ENCODE measurements around the gene SYNDIG1. TPM values are rescaled to one million over a fixed set of nuclear protein-coding genes. Genes with fewer than 3 reads are reported as not detected.

The SYNDIG1 gene
- polyA plus RNA-seq, 1 experiment = not detected

DNA sequence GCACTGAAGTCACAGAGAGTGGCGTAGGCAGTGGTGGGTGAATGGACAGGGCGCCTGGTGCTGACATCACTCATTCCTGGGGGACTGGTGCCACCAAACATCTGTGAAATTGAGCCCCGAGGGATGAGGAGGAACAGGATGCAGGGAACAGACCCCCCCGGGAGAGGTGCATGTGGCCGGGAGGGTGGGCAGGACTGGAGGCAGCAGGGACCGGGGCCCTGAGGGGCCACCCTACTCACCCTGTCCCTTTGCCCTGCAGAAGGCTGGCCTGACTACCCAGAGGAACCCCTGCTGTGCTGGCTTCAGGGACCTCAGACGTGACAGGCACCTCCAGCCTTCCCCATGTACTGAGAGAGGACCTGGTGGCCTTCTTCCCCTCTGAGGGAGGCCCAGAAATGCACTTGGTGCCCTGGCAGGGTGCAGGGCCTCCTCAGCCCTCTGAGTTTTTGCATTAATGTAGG lies 25.1 kb downstream of the SYNDIG1 start:
- no peak for TF ChIP-seq CTCF (IDR thresholded peaks at IDR 0.05; ENCODE audit: low read depth, low read length)
- CTCF ChIA-PET = no interaction called here
- Histone ChIP-seq H3K9me3 (ENCODE audit: control insufficient read depth, insufficient read depth, low read length) (no peaks in the 10 kb centered on the region; the same call in 1 of the 2 replicates), H3K27ac (ENCODE audit: low read depth, low read length) (no peak overlapping the region), H3K27me3 (ENCODE audit: control insufficient read depth, insufficient read depth, low read length) (no peaks in the 10 kb centered on the region), H3K4me3 (ENCODE audit: low read depth, low read length) (no peak overlapping the region)
- POLR2A ChIA-PET = no interaction called here
- no peak for DNase-seq (ENCODE audit: low read depth, low spot score)

- ChIA-PET POLR2A (no interaction called here), CTCF (no interaction called here)
- Histone ChIP-seq H3K27ac (ENCODE audit: low read depth, low read length) (no peak overlapping the region), H3K27me3 (ENCODE audit: control insufficient read depth, insufficient read depth, low read length) (no peaks in the 10 kb centered on the region), H3K4me3 (ENCODE audit: low read depth, low read length) (no peak overlapping the region), H3K9me3 (ENCODE audit: control insufficient read depth, insufficient read depth, low read length) (no peaks in the 10 kb centered on the region; the same call in 1 of the 2 replicates)
- no peak for TF ChIP-seq CTCF (IDR thresholded peaks at IDR 0.05; ENCODE audit: low read depth, low read length)
- no peak for DNase-seq (ENCODE audit: low read depth, low spot score)
Observed at GRCh38 chr20:24495266-24495665, 25.8 kb downstream of the SYNDIG1 start.

GRCh38 chr20:24497851-24498250 lies 28.4 kb downstream of the SYNDIG1 start:
- no peak for TF ChIP-seq CTCF (IDR thresholded peaks at IDR 0.05; ENCODE audit: low read depth, low read length)
- POLR2A ChIA-PET = no interaction called here

DNA sequence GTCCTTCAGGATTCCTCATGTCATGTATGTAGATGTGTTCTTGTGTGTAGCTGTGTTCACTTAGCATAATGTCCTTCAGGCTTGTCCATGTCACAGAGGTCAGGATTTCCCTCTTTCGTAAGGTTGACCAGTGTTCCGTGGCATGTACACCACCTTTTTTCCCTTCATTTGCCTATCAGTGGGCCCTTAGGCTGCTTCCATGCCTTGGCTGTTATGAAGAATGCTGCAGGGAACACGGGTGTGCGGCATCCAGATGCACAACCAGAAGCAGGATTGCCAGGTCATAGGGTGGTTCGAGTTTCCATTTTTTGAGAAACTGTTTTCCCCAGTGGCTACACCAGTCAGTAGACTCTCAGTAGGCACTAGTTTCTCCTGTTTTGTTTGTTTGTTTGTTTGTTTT lies 29.2 kb downstream of the SYNDIG1 start:
- TF ChIP-seq CTCF (IDR thresholded peaks at IDR 0.05; ENCODE audit: low read depth, low read length) = no peak
- Histone ChIP-seq H3K27me3 (ENCODE audit: control insufficient read depth, insufficient read depth, low read length) (no peaks in the 10 kb centered on the region), H3K27ac (ENCODE audit: low read depth, low read length) (no peak overlapping the region), H3K4me3 (ENCODE audit: low read depth, low read length) (no peak overlapping the region), H3K9me3 (ENCODE audit: control insufficient read depth, insufficient read depth, low read length) (no peaks in the 10 kb centered on the region; the same call in 1 of the 2 replicates)
- CTCF ChIA-PET = interaction anchor here (0.6 kb wide), 1 partner anchor 12 kb away, joined by 4 read pairs; no protein-coding TSS in a partner anchor
- POLR2A ChIA-PET = no interaction called here
- DNase-seq (ENCODE audit: low read depth, low spot score) = no peak

More at GRCh38 chr20:24497851-24498250, 28.4 kb downstream of the SYNDIG1 start:
- Histone ChIP-seq H3K4me3 (ENCODE audit: low read depth, low read length) (no peak overlapping the region), H3K9me3 (ENCODE audit: control insufficient read depth, insufficient read depth, low read length) (no peaks in the 10 kb centered on the region; the same call in 1 of the 2 replicates), H3K27me3 (ENCODE audit: control insufficient read depth, insufficient read depth, low read length) (no peaks in the 10 kb centered on the region), H3K27ac (ENCODE audit: low read depth, low read length) (no peak overlapping the region)
- CTCF ChIA-PET = interaction anchor here (0.9 kb wide), 1 partner anchor 420 kb away, joined by 3 read pairs; no protein-coding TSS in a partner anchor
- no peak for DNase-seq (ENCODE audit: low read depth, low spot score)

DNA sequence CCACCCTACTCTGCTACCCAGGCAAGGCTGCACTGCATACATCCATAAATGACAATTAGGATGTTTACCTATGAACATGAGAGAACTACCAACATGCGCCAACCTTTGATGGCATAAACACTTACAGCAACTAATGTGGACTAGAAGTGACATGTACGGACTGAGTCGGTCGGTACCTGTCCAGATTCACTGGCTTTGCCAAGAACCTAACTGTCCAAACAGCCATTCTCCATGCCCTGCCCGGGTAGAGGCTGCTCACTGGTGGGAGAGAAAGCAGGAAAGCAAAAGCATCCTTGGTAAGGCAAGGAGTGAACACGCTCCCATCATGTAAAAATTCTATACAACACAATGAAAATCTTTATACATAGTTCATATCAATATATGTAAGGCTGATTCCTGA lies 30.0 kb downstream of the SYNDIG1 start:
- no peak for DNase-seq (ENCODE audit: low read depth, low spot score)
- Histone ChIP-seq H3K9me3 (ENCODE audit: control insufficient read depth, insufficient read depth, low read length) (no peaks in the 10 kb centered on the region), H3K27ac (ENCODE audit: low read depth, low read length) (no peak overlapping the region), H3K4me3 (ENCODE audit: low read depth, low read length) (no peak overlapping the region), H3K27me3 (ENCODE audit: control insufficient read depth, insufficient read depth, low read length) (no peaks in the 10 kb centered on the region)
- ChIA-PET CTCF (no interaction called here), POLR2A (no interaction called here)
- no peak for TF ChIP-seq CTCF (IDR thresholded peaks at IDR 0.05; ENCODE audit: low read depth, low read length)

All from AG04450 (cell line).